Left cardiac atrium (tissue), 4 donors: Measurements from ENCODE around the gene HADH. TPM values are rescaled to one million over a fixed set of nuclear protein-coding genes. Genes with fewer than 3 reads are reported as not detected.
"Not testable (repeated sequence)": the region's sequence is repeated elsewhere in the genome, so short reads cannot be mapped to it uniquely, and the experiment has no call there.

Experiments used
- ATAC-seq, 2 donors: fragments of 200-7000 bp; cut with Tn5 transposase; one replicate each; pipeline ENCODE4 v1.9.1; 2020; ENCODE audit warnings: mild to moderate bottlenecking in 2 of 2, moderate library complexity in 2 of 2
- DNase-seq: peaks from one replicate; pipeline ENCODE4 v3.0.0-alpha.2; 2020
- intact Hi-C, 2 donors: fragments of 100-400 bp; cut with DNase I; formaldehyde crosslinking; loops; one replicate each; pipeline versions ENCODE4 v1.14.1 to v1.15.1; 2022 to 2023
- total RNA-seq, 2 donors: library from RNA; stranded (reverse); fragmentation: NEBNext Ultra II Directional; extraction: Animal tissue kit (Norgen Biotek cat#: 25700); gene quantifications; one replicate each; pipeline ENCODE4 v1.2.1, GENCODE V29; 2021
- donor health status: DM: no; HTN: yes; CAD: no.
- donor health status: DM: no; HTN: yes; CAD: no; lungs with severe emphysema.
- donor health status: DM: yes; HTN: yes; CAD: no.
- donor health status: Dilated cardiomyopathy.

Gene HADH
- total RNA-seq, 2 donors from 2014 or later = 103 to 132 TPM

DNA sequence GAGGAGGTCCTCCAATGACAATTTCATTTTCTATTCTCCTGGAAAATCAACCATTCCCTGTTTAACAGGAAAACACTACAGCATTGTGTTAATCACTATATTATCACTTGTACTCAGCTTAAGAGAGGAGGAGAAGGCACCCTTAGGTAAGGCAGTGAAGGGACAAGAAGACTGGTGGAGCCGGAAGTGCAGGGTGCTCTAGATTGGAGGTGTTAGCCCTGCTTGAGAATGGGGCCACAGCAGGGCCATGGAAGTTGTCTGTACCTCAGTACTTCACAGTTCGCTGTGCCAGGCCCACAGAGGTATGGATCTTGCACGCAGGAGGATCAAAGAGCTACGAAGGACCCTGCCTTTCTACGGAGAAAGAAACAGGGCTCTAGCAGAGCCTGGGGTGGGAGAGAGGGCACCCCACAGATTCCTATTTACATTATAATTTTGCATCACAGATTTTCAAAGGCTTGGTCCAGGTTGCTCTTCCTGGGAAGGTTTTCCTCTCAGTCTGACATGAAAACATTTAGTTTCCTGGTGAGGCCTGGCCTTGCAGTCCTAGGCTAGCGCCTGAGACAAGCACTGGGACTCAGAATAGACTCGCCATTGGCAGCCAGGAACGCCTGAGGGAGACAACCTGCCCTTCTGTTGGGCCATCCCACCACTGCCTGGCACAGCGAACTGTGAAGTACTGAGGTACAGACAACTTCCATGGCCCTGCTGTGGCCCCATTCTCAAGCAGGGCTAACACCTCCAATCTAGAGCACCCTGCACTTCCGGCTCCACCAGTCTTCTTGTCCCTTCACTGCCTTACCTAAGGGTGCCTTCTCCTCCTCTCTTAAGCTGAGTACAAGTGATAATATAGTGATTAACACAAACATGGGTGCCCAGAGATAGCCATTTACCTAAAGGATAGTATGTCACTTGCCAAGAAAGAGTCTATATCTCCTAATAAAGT is 60.8 kb downstream of the HADH start:
- intact Hi-C loops, DNase-seq, ATAC-seq: not testable (repeated sequence)

DNA sequence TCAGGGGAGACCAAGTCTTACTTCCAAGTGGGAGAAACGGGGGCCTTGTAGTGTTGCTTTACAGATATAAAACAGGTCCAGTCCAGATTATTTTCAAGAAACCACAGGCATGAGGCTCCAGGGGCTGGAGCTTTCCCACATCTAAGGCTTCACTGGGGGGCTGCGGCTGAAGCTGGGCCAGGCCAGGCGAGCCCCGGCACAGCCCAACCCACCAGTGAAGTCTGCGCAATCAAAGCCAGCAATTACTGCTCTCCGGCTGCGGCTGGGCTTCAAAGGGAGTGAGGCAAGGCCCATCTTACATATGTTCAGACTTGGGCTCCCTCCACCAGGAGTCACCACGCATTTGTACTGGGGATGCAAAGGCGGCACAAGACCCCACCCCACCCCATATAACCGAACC is 61.7 kb downstream of the HADH start:
- no peak for ATAC-seq
- intact Hi-C loops = no loop called here

DNA sequence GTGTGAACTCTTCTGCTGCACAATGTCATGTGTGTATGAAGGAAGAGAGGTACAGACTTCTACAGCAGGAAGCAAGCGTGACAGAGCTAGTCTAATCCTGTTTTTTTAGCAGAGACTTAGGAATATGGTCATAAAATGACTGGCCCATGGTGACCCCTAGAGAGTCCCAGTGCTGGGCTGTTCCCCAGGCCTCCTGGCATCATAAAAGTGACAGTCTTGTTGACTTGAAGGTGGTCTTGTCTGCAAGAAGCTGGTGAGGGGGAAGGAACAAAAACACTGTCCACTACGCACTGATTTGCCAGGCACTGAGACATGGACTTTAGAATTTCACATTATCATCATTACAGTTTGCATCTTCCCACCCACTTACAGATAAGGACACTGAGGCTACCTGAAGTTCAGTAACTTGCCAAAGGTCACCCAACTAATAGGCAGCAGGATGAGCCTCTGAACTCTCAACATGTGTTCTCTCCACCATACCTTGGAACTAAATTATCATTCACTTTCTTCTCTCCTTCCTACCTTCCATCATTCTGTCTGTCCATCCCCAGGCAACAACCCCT is 63.0 kb downstream of the HADH start:
- intact Hi-C loops = no loop called here
- DNase-seq (no peak), ATAC-seq (no peak)

More for the DNA sequence above, 61.7 kb downstream of the HADH start:
- no peak for DNase-seq

DNA sequence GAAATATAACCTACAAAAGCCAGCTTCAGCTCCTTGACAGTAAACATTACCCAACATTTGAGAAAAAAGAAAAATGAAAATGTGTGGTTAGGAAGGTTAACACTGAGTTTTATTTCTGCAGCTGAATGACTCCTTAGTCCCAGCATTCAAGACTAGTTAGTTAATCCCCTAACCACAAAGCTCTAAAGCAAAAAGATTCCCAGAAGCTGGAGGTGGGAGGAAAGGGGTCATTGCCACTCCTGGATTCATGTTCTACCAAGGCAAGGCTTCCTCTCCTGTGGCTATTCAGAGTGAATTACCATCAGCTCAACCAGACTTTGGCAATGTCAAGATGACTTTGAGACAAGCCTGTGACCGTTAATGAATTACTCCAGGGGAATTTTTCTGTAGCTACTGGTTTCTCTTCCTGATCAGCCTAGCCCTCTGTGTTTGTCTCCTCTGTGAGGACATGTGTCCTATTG is 63.6 kb downstream of the HADH start:
- no peak for ATAC-seq
- intact Hi-C loops = no loop called here

DNA sequence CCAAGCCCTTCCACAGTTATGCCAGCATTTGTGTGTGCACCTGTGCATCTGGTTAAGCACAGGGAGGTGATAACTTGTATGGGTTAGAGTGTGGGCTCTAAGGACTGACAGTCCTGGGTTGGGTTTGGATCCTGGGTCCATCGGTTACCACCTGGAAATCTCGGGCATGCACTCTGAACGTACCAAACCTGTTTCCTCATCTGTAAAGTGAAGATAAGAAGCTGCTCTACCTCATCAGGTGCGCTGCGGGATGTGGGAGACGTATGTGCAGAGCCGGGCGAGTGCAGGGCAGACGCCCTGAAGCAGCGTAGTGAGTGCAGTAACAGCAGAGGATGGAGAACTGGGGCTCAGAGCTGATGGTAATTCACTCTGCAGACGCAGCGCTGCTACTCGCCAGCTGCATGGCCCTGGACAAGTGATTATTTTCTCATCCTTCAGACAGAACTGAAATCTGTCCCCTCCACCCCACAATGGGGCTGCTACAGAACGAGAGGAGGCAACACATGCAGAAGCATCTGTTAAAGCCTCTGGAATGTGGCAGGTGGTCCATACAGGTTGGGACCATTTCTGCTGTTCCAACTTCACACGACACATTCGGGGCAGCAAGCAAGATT is 64.4 kb downstream of the HADH start:
- intact Hi-C loops = no loop called here
- ATAC-seq = no peak

More for the DNA sequence above, 63.6 kb downstream of the HADH start:
- no peak for DNase-seq

DNA sequence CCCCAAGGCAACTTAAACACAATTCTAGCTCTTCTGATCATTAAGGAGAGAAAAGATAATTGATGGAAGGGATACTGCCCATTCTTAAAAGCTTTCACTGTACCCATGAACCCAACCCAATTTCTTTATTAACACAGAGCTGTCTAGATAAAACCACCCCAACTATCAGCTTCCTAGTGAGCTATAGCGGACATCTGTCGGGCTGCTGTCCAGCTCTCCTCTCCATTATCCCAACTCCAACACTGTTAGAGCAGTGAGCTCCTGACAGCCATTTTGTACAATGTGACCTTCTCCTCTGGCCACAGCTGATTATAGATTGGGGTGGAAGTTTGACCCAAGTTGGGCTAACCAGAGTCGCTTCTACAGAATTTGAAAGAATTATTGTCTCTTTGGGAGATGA is 66.1 kb downstream of the HADH start:
- no peak for DNase-seq
- intact Hi-C loops = no loop called here
- ATAC-seq = no peak

More for the DNA sequence above, 64.4 kb downstream of the HADH start:
- no peak for DNase-seq

DNA sequence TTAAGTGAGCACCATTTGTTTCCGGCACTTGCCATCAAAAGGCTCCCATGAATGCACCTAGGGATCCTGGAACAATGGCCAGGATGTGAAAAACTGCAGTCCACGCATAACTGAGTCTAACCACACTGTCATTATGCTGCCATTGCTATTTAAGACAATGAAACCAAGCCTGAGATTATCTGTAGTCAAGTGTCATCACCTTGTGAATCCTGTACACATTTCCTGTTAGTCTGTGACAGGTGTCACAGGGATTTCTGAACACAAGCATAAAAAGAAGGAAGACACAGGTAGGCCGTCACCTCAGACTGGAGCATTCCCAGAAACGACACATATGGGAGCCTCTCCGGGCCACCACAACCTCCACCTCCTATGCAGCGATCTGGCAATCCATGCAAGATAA is 66.7 kb downstream of the HADH start:
- intact Hi-C loops = no loop called here
- ATAC-seq = no peak
- DNase-seq = no peak

DNA sequence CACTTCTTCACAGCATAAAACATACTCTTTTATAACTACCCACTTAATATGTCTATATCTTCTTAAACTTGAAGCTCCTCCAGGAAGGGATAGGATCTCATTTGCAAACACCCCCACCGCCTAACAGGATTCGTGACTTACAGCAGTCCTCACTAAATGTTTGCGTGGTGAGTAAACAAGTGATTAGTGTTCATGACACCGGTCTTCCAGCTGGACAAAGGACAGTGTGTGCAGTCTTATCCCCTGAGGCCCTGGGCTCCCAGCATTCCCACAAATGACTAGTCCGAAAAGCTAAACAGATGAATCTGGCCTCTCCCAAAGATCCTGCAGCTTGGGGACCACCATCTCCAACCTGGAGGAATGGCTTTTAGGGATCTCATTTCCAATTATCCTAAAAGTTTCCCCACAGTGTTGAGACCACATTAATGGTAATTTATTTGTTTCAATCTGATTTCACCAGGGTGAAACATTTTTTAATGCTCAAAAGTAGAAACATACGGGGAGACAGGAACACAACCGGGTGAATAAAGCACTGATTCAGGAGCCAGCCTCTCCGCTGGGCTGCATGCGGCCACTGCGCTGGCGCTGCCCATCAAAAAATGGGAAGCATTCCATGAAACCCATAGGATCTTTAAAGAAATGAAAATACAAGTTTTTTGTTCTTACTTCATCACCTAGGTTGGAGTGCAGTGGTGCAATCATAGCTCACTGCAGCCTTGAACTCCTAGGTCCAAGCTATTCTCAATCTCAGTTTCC is 69.2 kb downstream of the HADH start:
- ATAC-seq (no peak), DNase-seq (no peak)
- intact Hi-C loops = no loop called here

DNA sequence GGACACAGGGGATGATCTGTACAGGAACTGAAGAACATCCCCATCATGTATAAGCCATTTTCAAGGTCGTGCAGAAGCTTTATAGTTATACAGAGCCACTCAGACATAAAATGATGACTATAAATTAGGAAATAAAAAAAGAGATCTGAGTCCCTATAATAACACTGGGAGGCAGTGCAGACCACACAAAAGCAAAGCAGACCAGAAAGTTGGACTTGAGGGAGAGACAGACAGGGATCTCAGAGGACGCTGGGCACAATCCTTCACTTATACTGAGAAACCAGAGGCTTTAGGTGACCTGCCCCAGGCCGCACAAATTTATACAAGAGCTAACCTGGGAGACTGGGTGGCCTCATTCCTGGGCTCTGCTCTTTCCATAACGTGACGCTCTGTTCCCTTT is 70.5 kb downstream of the HADH start:
- ATAC-seq = peak; percentile 43 to 72
- intact Hi-C loops = loop anchor here (5.0 to 10.0 kb wide), 2 partner anchors 455 to 512 kb away; no protein-coding TSS in a partner anchor

DNA sequence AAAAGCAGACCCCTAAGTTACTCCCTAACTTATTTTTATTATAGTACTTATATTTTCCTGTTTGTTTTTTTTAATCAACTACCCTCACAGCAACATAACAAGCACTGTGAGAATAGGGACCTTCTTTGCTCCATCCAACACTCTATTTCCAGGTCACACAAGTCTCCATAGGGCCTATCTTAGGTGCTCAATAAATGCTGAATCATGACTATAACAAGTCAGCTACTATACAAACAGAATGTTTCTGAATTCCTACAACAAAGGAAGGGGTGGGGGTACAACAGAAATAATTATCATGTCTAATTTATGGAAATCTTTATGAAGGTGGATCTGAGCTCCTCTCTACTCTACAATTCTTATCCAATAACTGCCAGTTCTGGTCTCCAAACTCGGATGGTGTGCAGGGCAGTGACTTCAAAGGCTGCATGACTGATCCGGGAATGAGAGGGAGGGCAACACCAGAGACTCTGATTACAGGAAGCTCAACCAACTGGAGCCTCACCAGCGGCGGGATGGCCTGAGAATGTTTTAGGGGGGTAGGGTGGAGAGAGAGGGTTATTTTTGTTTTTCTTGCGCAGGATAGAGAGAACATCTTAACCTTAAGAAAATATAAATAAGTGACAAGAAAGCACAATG is 71.1 kb downstream of the HADH start:
- ATAC-seq = no peak
- intact Hi-C loops = loop anchor here (5.0 to 10.0 kb wide), 2 partner anchors 454 to 511 kb away; no protein-coding TSS in a partner anchor
- no peak for DNase-seq

More for the DNA sequence above, 70.5 kb downstream of the HADH start:
- DNase-seq = no peak

DNA sequence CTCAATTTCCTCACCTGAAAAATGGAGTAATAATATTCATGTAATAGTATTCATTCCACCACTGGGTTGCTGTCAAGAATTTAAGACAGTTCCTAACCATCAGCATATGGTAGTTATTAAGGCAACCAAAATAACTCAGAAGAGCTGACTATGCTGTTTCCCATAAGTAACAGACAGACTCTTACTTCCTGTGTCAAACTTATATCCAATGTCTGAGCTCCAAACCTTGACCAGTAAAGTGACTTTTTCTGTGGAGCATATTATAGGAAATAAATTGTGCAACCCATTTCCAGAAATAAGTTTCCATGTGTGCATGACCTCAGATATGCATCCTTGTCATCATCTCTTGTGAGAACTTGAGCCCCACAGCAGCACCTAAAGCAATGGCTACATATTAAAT is 78.8 kb downstream of the HADH start:
- no peak for ATAC-seq
- no peak for DNase-seq
- intact Hi-C loops = loop anchor here in 1 of 2 donors (10.0 kb wide), 1 partner anchor 446 kb away; no protein-coding TSS in a partner anchor

DNA sequence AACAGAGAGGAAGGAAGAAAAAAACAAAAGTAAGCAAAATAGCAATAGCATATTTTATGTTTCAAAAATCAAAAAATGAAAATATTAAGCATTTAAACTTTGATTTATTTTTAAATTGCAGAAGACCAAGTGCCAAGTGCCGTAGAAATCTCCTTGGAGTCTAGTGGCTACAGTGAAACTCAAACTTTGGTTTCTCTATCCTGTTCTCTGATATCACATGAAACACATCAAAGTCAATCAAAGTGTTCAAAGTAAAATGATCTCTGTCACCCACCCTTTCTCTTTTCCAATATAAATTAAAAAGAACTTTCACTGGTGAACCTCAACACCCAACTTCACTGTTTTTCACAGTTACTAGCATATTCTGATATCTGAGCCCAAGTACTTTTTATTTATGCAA is 81.1 kb downstream of the HADH start:
- DNase-seq (no peak), ATAC-seq (no peak)
- intact Hi-C loops = no loop called here

DNA sequence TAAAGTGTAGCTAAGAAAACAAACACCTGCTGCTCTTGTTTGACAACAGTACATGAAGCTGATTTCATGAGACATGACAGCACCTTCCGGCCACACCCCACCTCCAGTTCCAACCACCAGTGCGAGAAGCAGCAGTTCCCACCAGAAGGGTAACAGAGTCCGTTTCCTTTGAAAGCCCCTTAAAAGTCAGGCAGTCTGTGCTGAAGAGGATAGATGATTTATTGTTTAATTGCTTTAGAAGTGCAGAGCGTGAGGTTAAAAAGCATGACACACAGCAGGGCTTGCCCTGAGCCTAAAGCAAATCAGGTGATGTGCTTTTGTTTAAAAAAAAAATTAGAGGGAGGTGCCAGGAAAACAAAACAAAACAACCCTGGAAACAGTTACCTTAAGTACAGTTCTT is 82.6 kb downstream of the HADH start:
- intact Hi-C loops = no loop called here
- DNase-seq (no peak), ATAC-seq (no peak)

DNA sequence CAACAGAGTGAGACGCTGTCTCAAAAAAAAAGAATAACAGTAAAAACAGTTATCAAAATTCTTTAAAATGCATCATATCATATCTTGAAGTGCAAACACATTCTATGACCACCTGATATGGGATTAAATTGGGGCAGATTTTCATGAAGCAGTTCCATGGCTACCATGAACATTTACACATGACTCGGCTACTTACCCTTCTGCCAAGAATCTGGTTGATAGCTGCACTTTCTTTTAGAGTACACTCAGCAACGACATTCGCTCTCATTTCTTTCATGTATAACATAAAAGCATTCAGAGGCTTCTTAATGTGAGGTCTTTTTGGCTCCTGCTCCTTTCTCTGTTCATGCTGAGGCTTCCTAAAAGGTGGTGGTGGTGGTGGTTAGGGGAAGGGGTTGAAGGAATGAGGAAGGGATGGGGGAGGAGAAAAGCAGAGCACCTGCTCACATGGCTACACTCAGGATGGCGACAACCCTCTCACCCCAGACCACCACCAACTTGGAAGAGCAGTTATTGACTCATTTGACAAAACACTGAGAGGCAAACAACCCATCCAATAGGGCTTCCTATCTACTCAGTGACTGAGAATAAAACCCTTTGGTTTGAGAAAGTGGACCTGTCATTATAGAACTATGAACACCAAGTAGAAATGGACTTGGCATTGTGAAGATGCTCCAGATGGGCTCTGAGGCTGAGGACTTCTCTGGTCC is 88.5 kb downstream of the HADH start:
- intact Hi-C loops = no loop called here
- no peak for ATAC-seq
- no peak for DNase-seq

DNA sequence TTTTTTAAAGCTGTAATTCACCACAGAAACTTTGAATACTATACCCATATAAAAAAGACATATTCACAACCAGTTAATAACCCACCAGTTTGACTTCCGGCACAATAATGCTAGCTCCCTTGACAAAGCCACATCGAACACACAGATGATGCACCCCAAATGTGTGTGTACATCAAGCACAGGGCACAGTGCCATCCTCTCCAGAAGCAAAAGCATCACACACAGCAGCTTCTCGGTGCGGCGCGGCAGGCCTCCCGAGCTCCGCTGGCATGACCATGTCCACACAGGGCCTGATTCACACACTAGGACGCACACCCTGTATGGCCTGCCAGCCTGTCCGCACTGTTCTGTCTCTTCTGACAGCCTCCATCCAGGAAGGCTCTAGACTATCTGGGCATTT is 91.1 kb downstream of the HADH start:
- intact Hi-C loops = no loop called here
- DNase-seq (no peak), ATAC-seq (no peak)

DNA sequence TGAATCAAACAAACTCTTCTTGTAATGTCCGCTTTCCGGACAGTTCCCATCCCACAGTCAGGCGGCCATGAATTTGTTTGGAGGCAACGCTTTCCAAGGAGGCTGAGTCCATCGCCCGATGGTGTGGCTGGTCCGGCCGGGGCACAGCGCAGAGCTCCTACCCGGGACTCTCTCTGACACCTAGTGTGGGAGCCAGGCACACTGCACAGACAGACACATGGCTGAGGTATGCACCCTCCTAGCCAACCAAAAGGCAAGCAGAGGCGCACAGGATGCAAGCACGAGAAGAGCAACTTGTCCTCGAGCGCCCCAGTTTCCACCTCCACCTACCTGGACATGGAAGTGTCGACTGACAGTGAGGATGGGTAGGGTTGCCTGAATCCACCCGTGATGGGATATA is 91.6 kb downstream of the HADH start:
- ATAC-seq = no peak
- DNase-seq = no peak
- intact Hi-C loops = no loop called here
